ENCODE results near the gene PTRHD1. TPM values are rescaled to one million over a fixed set of nuclear protein-coding genes. Genes with fewer than 3 reads are reported as not detected.

Gene PTRHD1
- total RNA-seq, 1 experiment from 2014 or later: 23.6 TPM

DNA sequence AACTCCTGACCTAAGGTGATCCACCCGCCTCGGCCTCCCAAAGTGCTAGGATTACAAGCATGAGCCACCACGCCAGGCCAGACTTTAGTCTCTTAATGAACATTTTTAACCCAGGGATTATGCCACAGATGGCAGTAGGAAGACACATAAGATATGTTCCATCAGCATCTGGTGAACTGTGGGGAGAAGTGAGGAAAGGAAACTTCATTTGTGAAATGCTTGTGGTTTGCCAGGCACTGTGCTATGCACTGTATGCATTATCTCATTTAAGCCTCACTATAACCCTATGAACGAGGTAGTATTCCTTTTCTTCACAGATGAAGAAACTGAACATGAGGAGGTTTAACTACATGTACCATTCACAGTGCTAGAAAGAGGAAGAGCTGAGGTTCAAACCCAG lies 29.3 kb downstream of the PTRHD1 start:
- CTCF ChIA-PET: no interaction called here
- no TSS peak for BruUV-seq (replicated peaks)
- H4K20me1 ChIP-seq (ENCODE audit: insufficient read depth): no peaks in the 10 kb centered on the region
- H3K27ac ChIP-seq: no peak overlapping the region
- TF ChIP-seq EZH2 (IDR thresholded peaks at IDR 0.05; ENCODE audit: low read depth): no peak
- TF ChIP-seq, protein P1, sequence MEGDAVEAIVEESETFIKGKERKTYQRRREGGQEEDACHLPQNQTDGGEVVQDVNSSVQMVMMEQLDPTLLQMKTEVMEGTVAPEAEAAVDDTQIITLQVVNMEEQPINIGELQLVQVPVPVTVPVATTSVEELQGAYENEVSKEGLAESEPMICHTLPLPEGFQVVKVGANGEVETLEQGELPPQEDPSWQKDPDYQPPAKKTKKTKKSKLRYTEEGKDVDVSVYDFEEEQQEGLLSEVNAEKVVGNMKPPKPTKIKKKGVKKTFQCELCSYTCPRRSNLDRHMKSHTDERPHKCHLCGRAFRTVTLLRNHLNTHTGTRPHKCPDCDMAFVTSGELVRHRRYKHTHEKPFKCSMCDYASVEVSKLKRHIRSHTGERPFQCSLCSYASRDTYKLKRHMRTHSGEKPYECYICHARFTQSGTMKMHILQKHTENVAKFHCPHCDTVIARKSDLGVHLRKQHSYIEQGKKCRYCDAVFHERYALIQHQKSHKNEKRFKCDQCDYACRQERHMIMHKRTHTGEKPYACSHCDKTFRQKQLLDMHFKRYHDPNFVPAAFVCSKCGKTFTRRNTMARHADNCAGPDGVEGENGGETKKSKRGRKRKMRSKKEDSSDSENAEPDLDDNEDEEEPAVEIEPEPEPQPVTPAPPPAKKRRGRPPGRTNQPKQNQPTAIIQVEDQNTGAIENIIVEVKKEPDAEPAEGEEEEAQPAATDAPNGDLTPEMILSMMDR (conservative IDR thresholded peaks at IDR 0.05): no peak
- H3K9me2 ChIP-seq (ENCODE audit: insufficient read depth): no peaks in the 10 kb centered on the region
- H2AFZ ChIP-seq: no peak overlapping the region
- no peaks in the 10 kb centered on the region for H3K79me2 ChIP-seq (ENCODE audit: low read depth)
- H3K27me3 ChIP-seq (ENCODE audit: insufficient read depth, low read depth): no peaks in the 10 kb centered on the region
- no peak for DNase-seq
- H3K36me3 ChIP-seq (ENCODE audit: low read depth): no peaks in the 10 kb centered on the region
- no peak overlapping the region for H3K4me3 ChIP-seq
- H3K9me3 ChIP-seq (ENCODE audit: insufficient read depth, low read depth): no peaks in the 10 kb centered on the region
- no peaks in the 10 kb centered on the region for H3K4me1 ChIP-seq (replicated peaks; ENCODE audit: insufficient read depth)
- intact Hi-C loops (cut with micrococcal nuclease; ENCODE audit: unreplicated experiment): no loop called here
- H3F3A ChIP-seq (ENCODE audit: insufficient read depth, low read depth): no peaks in the 10 kb centered on the region
- POLR2A ChIA-PET (ENCODE audit: unreplicated experiment): no interaction called here
- H3K4me2 ChIP-seq: no peak overlapping the region

DNA sequence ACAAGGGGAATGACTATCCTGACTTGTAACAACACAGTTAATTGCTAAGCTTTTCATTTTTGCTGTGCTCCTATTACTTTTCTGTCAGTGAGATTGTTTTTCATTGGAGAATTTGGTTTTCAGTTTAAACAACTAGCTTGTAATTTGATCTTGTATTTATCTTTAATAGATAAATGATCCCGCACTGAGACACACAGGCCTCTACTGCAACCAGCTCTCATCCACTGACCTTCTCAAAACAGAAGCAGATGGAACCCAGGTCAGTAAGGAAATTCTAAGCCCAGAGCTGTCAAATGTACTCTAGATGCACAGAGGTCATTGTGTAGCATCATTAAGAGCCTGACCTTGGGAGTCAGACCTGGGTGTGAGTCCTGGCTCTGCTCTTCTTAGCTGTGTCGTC lies 30.7 kb downstream of the PTRHD1 start:
- H2AFZ ChIP-seq: no peak overlapping the region
- H3K4me2 ChIP-seq: no peak overlapping the region
- DNase-seq: no peak
- H3K36me3 ChIP-seq (ENCODE audit: low read depth): no peaks in the 10 kb centered on the region
- H3K27ac ChIP-seq: no peak overlapping the region
- H3K27me3 ChIP-seq (ENCODE audit: insufficient read depth, low read depth): no peaks in the 10 kb centered on the region
- POLR2A ChIA-PET (ENCODE audit: unreplicated experiment): no interaction called here
- H3K79me2 ChIP-seq (ENCODE audit: low read depth): no peaks in the 10 kb centered on the region
- no peak overlapping the region for H3K4me3 ChIP-seq
- no peaks in the 10 kb centered on the region for H4K20me1 ChIP-seq (ENCODE audit: insufficient read depth)
- BruUV-seq (replicated peaks): no TSS peak
- intact Hi-C loops (cut with micrococcal nuclease; ENCODE audit: unreplicated experiment): no loop called here
- no peaks in the 10 kb centered on the region for H3K9me3 ChIP-seq (ENCODE audit: insufficient read depth, low read depth)
- no peak for TF ChIP-seq EZH2 (IDR thresholded peaks at IDR 0.05; ENCODE audit: low read depth)
- TF ChIP-seq, protein P1 (conservative IDR thresholded peaks at IDR 0.05): no peak
- CTCF ChIA-PET: no interaction called here
- H3F3A ChIP-seq (ENCODE audit: insufficient read depth, low read depth): no peaks in the 10 kb centered on the region
- no peaks in the 10 kb centered on the region for H3K9me2 ChIP-seq (ENCODE audit: insufficient read depth)
- H3K4me1 ChIP-seq (replicated peaks; ENCODE audit: insufficient read depth): no peaks in the 10 kb centered on the region

DNA sequence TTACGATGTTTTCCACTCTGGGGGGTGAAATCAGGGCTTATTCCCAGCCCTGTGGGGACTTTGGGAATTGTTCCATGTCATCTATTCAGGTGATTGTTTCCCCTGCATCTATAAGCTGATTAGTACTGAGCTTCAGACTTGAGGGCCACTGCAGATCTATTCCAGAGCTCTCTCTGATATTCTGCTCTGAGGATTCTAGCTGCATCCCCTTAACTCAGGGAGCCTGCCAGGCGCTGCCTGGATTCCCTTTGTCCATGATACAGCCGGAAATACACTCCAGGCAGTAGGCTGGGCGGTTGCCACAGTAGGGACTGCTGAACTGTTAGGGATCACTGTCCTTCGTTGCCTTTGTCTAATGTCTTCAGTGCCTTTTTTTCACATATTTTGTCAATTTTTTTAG lies 31.3 kb downstream of the PTRHD1 start:
- no peak overlapping the region for H3K4me3 ChIP-seq
- no peaks in the 10 kb centered on the region for H3K79me2 ChIP-seq (ENCODE audit: low read depth)
- H4K20me1 ChIP-seq (ENCODE audit: insufficient read depth): no peaks in the 10 kb centered on the region
- no peaks in the 10 kb centered on the region for H3F3A ChIP-seq (ENCODE audit: insufficient read depth, low read depth)
- POLR2A ChIA-PET (ENCODE audit: unreplicated experiment): no interaction called here
- DNase-seq: no peak
- no peak overlapping the region for H3K4me2 ChIP-seq
- H2AFZ ChIP-seq: no peak overlapping the region
- TF ChIP-seq, protein P1 (conservative IDR thresholded peaks at IDR 0.05): no peak
- TF ChIP-seq EZH2 (IDR thresholded peaks at IDR 0.05; ENCODE audit: low read depth): no peak
- CTCF ChIA-PET: no interaction called here
- no peaks in the 10 kb centered on the region for H3K36me3 ChIP-seq (ENCODE audit: low read depth)
- intact Hi-C loops (cut with micrococcal nuclease; ENCODE audit: unreplicated experiment): no loop called here
- no peaks in the 10 kb centered on the region for H3K9me2 ChIP-seq (ENCODE audit: insufficient read depth)
- BruUV-seq (replicated peaks): no TSS peak
- no peaks in the 10 kb centered on the region for H3K27me3 ChIP-seq (ENCODE audit: insufficient read depth, low read depth)
- no peak overlapping the region for H3K27ac ChIP-seq
- no peaks in the 10 kb centered on the region for H3K9me3 ChIP-seq (ENCODE audit: insufficient read depth, low read depth)
- no peaks in the 10 kb centered on the region for H3K4me1 ChIP-seq (replicated peaks; ENCODE audit: insufficient read depth)
